IMR-90 (cell line): ENCODE data around the gene ERG. TPM values are rescaled to one million over a fixed set of nuclear protein-coding genes. Genes with fewer than 3 reads are reported as not detected.

ENCODE experiments used
- ATAC-seq: fragments of 200-7000 bp; cut with Tn5 transposase; 2 replicates; pipeline ENCODE4 v1.9.1; 2020; ENCODE audit warnings: low read depth, mild to moderate bottlenecking, moderate library complexity
- BruUV-seq: library from RNA; stranded (reverse); fragments of 400-500 nt; replicated peaks from 2 replicates; lab custom pipeline; 2021; lab: Mats Ljungman, UMichigan
- CTCF ChIA-PET: fragments of 300-600 bp; formaldehyde crosslinking; extraction: SDS; loops from one replicate; lab custom pipeline; 2021; ENCODE audit warnings: antibody characterized with exemption; lab: Yijun Ruan, JAX
- POLR2A ChIA-PET: fragments of 300-600 bp; sonication (Branson Sonifier 250); formaldehyde crosslinking; loops from one replicate; lab custom pipeline; 2022; ENCODE audit warnings: antibody characterized with exemption; ENCODE audit not compliant: unreplicated experiment; lab: Charles Lee
- DNase-seq: peaks from one replicate; pipeline ENCODE4 v3.0.0; 2013
- H2AFZ ChIP-seq: replicated peaks from 2 replicates; pipeline ENCODE3; 2013; ENCODE audit warnings: low read length, mild to moderate bottlenecking; ENCODE audit not compliant: poor library complexity
- H2AK5ac ChIP-seq: 2 replicates; pipeline ENCODE4 v1.6.1; 2013; ENCODE audit warnings: low read depth, low read length, inconsistent platforms
- H2AK9ac ChIP-seq: replicated peaks from 2 replicates; pipeline ENCODE3; 2013; ENCODE audit warnings: mild to moderate bottlenecking, low read depth, low read length, moderate library complexity; ENCODE audit not compliant: poor library complexity
- H2BK120ac ChIP-seq: 2 replicates; pipeline ENCODE4 v1.6.1; 2013; ENCODE audit warnings: low read depth, low read length, inconsistent platforms
- H2BK15ac ChIP-seq: 3 replicates; pipeline ENCODE4 v1.6.1; 2013; ENCODE audit warnings: low read depth, low read length, inconsistent platforms
- H2BK20ac ChIP-seq: 2 replicates; pipeline ENCODE4 v1.6.1; 2013; ENCODE audit warnings: low read depth, mild to moderate bottlenecking, inconsistent platforms, low read length, moderate library complexity
- H2BK5ac ChIP-seq: 2 replicates; pipeline ENCODE4 v1.6.1; 2013; ENCODE audit warnings: mild to moderate bottlenecking, low read depth, low read length, inconsistent platforms; ENCODE audit not compliant: poor library complexity, severe bottlenecking
- H3K14ac ChIP-seq: replicated peaks from 2 replicates; pipeline ENCODE4 v1.6.1; 2013; ENCODE audit warnings: low read depth, low read length, inconsistent platforms
- H3K18ac ChIP-seq: 2 replicates; pipeline ENCODE4 v1.6.1; 2013; ENCODE audit warnings: low read depth, low read length, control low read depth
- H3K23ac ChIP-seq: 2 replicates; pipeline ENCODE4 v1.6.1; 2013; ENCODE audit warnings: low read depth, low read length, inconsistent platforms
- H3K27ac ChIP-seq: 2 replicates; pipeline ENCODE4 v1.5.1; 2013; ENCODE audit warnings: mild to moderate bottlenecking, control low read depth, low read length; ENCODE audit not compliant: insufficient read depth
- H3K27me3 ChIP-seq: 2 replicates; pipeline ENCODE4 v1.6.1; 2013; ENCODE audit warnings: low read length; ENCODE audit not compliant: control insufficient read depth, insufficient read depth
- H3K36me3 ChIP-seq: 2 replicates; pipeline ENCODE4 v1.6.1; 2013; ENCODE audit warnings: low read length, mixed read lengths; ENCODE audit not compliant: control insufficient read depth, insufficient read depth
- H3K4ac ChIP-seq: 2 replicates; pipeline ENCODE4 v1.6.1; 2013; ENCODE audit warnings: low read depth, low read length, inconsistent platforms
- H3K4me1 ChIP-seq: 2 replicates; pipeline ENCODE4 v1.6.1; 2013; ENCODE audit warnings: low read length, mixed read lengths; ENCODE audit not compliant: control insufficient read depth, insufficient read depth
- H3K4me2 ChIP-seq: 2 replicates; pipeline ENCODE4 v1.6.1; 2013; ENCODE audit warnings: low read depth, mild to moderate bottlenecking, control low read depth, low read length, moderate library complexity
- H3K4me3 ChIP-seq: 2 replicates; pipeline ENCODE4 v1.5.1; 2013; ENCODE audit warnings: low read depth, mild to moderate bottlenecking, control low read depth, low read length, moderate library complexity; ENCODE audit not compliant: insufficient read depth
- H3K56ac ChIP-seq: 2 replicates; pipeline ENCODE4 v1.6.1; 2013; ENCODE audit warnings: low read length, inconsistent platforms; ENCODE audit not compliant: insufficient read depth; ENCODE audit errors: extremely low read depth
- H3K79me1 ChIP-seq, 2 experiments: 2 replicates each; pipeline ENCODE4 v1.6.1; 2013; ENCODE audit warnings: low read length in 2 of 2, inconsistent platforms in 1 of 2, low read depth in 1 of 2
- H3K9ac ChIP-seq: 2 replicates; pipeline ENCODE4 v1.6.1; 2013; ENCODE audit warnings: low read depth, low read length, control low read depth
- H3K9me1 ChIP-seq: 2 replicates; pipeline ENCODE4 v1.6.1; 2013; ENCODE audit warnings: low read length, inconsistent platforms; ENCODE audit not compliant: insufficient read depth
- H3K9me3 ChIP-seq: 2 replicates; pipeline ENCODE4 v1.6.1; 2013; ENCODE audit warnings: low read length; ENCODE audit not compliant: control insufficient read depth, insufficient read depth
- H4K20me1 ChIP-seq: 2 replicates; pipeline ENCODE4 v1.6.1; 2013; ENCODE audit warnings: low read length, inconsistent platforms; ENCODE audit not compliant: insufficient read depth
- H4K5ac ChIP-seq: 2 replicates; pipeline ENCODE4 v1.6.1; 2013; ENCODE audit warnings: mild to moderate bottlenecking, low read depth, low read length, control low read depth
- H4K8ac ChIP-seq, 2 experiments: 2 replicates each; pipeline ENCODE4 v1.6.1; 2013; ENCODE audit warnings: low read depth in 2 of 2, low read length in 2 of 2, control low read depth in 1 of 2, inconsistent platforms in 1 of 2
- H4K91ac ChIP-seq: 2 replicates; pipeline ENCODE4 v1.6.1; 2013; ENCODE audit warnings: low read depth, low read length, inconsistent platforms; ENCODE audit not compliant: insufficient read depth
- BHLHE40 ChIP-seq: fragments of 150-350 bp; IDR thresholded peaks from 2 replicates; pipeline ENCODE4 v1.6.1; 2016; ENCODE audit warnings: mild to moderate bottlenecking, low read depth, low read length
- CEBPB ChIP-seq: IDR thresholded peaks from 2 replicates; pipeline ENCODE4 v1.6.1; 2012; ENCODE audit warnings: low read depth, low read length, improper control_type of control experiment
- CHD1 ChIP-seq: IDR thresholded peaks from 2 replicates; pipeline ENCODE4 v1.6.1; 2012; ENCODE audit warnings: low read depth, low read length, improper control_type of control experiment
- FOS ChIP-seq: fragments of 150-350 bp; IDR thresholded peaks from 2 replicates; pipeline ENCODE4 v1.6.1; 2016; ENCODE audit warnings: low read depth, low read length
- MAFK ChIP-seq: IDR thresholded peaks from 2 replicates; pipeline ENCODE4 v1.6.1; 2012; ENCODE audit warnings: low read depth, low read length, improper control_type of control experiment
- MAZ ChIP-seq: IDR thresholded peaks from 2 replicates; pipeline ENCODE4 v1.6.1; 2012; ENCODE audit warnings: low read depth, mild to moderate bottlenecking, low read length, improper control_type of control experiment, moderate library complexity, borderline replicate concordance
- MXI1 ChIP-seq: IDR thresholded peaks from 2 replicates; pipeline ENCODE4 v1.6.1; 2012; ENCODE audit warnings: low read depth, mild to moderate bottlenecking, low read length, moderate library complexity, borderline replicate concordance
- NFE2L2 ChIP-seq: fragments of 150-350 bp; IDR thresholded peaks from 2 replicates; pipeline ENCODE4 v1.6.1; 2016; ENCODE audit warnings: low read depth, mild to moderate bottlenecking, low read length
- POLR2A ChIP-seq: IDR thresholded peaks from 2 replicates; pipeline ENCODE4 v1.6.1; 2012; ENCODE audit warnings: mild to moderate bottlenecking, low read depth, low read length
- RAD21 ChIP-seq: IDR thresholded peaks from 2 replicates; pipeline ENCODE4 v1.6.1; 2012; ENCODE audit warnings: low read length, improper control_type of control experiment
- RCOR1 ChIP-seq: IDR thresholded peaks from 2 replicates; pipeline ENCODE4 v1.6.1; 2012; ENCODE audit warnings: mild to moderate bottlenecking, low read length, improper control_type of control experiment; ENCODE audit not compliant: insufficient replicate concordance
- RFX5 ChIP-seq: IDR thresholded peaks from 2 replicates; pipeline ENCODE4 v1.8.0; 2012; ENCODE audit warnings: low read depth, mild to moderate bottlenecking, low read length, moderate library complexity
- SMC3 ChIP-seq: fragments of 150-350 bp; IDR thresholded peaks from 2 replicates; pipeline ENCODE4 v1.6.1; 2016; ENCODE audit warnings: low read depth, mild to moderate bottlenecking, antibody characterized with exemption, low read length, moderate library complexity
- WGBS, 2 experiments: methylation state at CpG; one replicate each; pipeline versions ENCODE4 v1.1.5 to v1.1.7; 2013; ENCODE audit warnings: missing lambda C conversion rate in 2 of 2; ENCODE audit not compliant: insufficient read length in 1 of 2; ENCODE audit errors: extremely low coverage in 2 of 2; 5-methylcytosine and 5-hydroxymethylcytosine counted together
- dilution Hi-C: fragments of 300-500 bp; cut with HindIII; formaldehyde crosslinking; loops from one replicate; pipeline ENCODE4 v1.14.3; 2018; ENCODE audit warnings: low sequenced_read_pairs; ENCODE audit not compliant: unreplicated experiment
- in situ Hi-C: fragments of 300-500 bp; cut with MboI; formaldehyde crosslinking; loops from 3 replicates; pipeline ENCODE4 v1.14.3; 2019; ENCODE audit warnings: low sequenced_read_pairs, inconsistent platforms, mixed read lengths
- intact Hi-C: fragments of 100-400 bp; cut with micrococcal nuclease; formaldehyde crosslinking; loops from 2 replicates; pipeline ENCODE4 v1.10.0; 2022
- polyA plus RNA-seq, 3 experiments: library from polyadenylated mRNA; depleted of rRNA; stranded (reverse); fragments of >200 nt; gene quantifications; 2 replicates each; pipeline ENCODE4 v1.2.3, GENCODE V29; 2012; ENCODE audit warnings: low replicate concordance in 1 of 3
- total RNA-seq: library from RNA; depleted of rRNA; stranded (reverse); fragments of >200 nt; gene quantifications from 2 replicates; pipeline ENCODE4 v1.2.3, GENCODE V29; 2012
- TF ChIP-seq, protein P1 (sequence below): fragments of 150-350 bp; IDR thresholded peaks from 2 replicates; pipeline ENCODE4 v1.6.1; 2016; ENCODE audit warnings: low read depth, mild to moderate bottlenecking, low read length, moderate library complexity, borderline replicate concordance
- TF ChIP-seq, protein P2 (sequence below): fragments of 150-350 bp; IDR thresholded peaks from 2 replicates; pipeline ENCODE4 v1.6.1; 2017; ENCODE audit warnings: mild to moderate bottlenecking, antibody characterized with exemption, low read length, low read depth
- TF ChIP-seq, protein P3 (sequence below): conservative IDR thresholded peaks from 2 replicates; pipeline ENCODE4 v1.5.1; 2012; ENCODE audit warnings: mild to moderate bottlenecking, low read depth, low read length, improper control_type of control experiment

Gene ERG
- total and polyA plus RNA-seq, 2 of the 4 experiments (the other 2 are of a cell fraction): not detected

DNA sequence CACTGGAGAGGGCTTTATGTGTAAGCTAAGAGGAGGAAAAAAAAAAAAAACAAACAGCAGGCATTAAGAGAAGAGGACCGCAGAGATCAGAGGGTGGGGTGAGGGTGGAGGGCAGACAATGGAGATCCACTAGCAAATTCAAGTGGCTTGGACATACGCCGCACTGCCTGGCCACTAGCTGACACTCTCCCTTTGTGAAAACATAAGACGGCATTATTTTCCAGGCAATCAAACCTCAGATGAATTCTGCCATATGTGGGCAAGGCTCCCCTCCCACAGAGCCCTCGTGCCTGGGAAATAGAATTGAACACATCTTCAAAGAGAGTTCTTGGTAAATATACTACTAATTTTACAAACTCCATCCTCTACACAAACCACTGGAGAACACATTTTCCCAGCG lies 53.6 kb downstream of the ERG start:
- Histone ChIP-seq H3K79me1 (no peaks in the 10 kb centered on the region), H3K4me1 (peaks cover 7% of the 10 kb centered on the region), H3K4me3 (no peak overlapping the region), H4K91ac (no peak overlapping the region), H2BK20ac (no peak overlapping the region), H3K14ac (no peak overlapping the region), H3K4ac (no peak overlapping the region), H3K9me3 (no peaks in the 10 kb centered on the region), H2BK5ac (no peak overlapping the region), H2BK15ac (no peak overlapping the region), H2AK5ac (no peak overlapping the region), H3K27me3 (peaks cover 13% of the 10 kb centered on the region), H4K8ac (no peak overlapping the region), H3K4me2 (no peak overlapping the region), H3K18ac (no peak overlapping the region), H4K20me1 (no peaks in the 10 kb centered on the region), H3K36me3 (no peaks in the 10 kb centered on the region), H3K9ac (no peak overlapping the region), H2AFZ (no peak overlapping the region), H3K27ac (no peak overlapping the region), H2AK9ac (no peak overlapping the region), H3K9me1 (peaks cover 7% of the 10 kb centered on the region; the same call in 1 of the 2 replicates), H2BK120ac (no peak overlapping the region), H3K23ac (no peak overlapping the region), H4K5ac (no peak overlapping the region), H3K56ac (no peak overlapping the region)
- dilution Hi-C loops (no loop called here), intact Hi-C loops (no loop called here), in situ Hi-C loops (no loop called here)
- CTCF ChIA-PET: no interaction called here
- TF ChIP-seq MXI1: no peak
- TF ChIP-seq RCOR1: no peak
- no peak for TF ChIP-seq MAFK
- no peak for TF ChIP-seq MAZ
- TF ChIP-seq, protein P1, sequence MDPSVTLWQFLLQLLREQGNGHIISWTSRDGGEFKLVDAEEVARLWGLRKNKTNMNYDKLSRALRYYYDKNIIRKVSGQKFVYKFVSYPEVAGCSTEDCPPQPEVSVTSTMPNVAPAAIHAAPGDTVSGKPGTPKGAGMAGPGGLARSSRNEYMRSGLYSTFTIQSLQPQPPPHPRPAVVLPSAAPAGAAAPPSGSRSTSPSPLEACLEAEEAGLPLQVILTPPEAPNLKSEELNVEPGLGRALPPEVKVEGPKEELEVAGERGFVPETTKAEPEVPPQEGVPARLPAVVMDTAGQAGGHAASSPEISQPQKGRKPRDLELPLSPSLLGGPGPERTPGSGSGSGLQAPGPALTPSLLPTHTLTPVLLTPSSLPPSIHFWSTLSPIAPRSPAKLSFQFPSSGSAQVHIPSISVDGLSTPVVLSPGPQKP: no peak
- TF ChIP-seq, protein P2, sequence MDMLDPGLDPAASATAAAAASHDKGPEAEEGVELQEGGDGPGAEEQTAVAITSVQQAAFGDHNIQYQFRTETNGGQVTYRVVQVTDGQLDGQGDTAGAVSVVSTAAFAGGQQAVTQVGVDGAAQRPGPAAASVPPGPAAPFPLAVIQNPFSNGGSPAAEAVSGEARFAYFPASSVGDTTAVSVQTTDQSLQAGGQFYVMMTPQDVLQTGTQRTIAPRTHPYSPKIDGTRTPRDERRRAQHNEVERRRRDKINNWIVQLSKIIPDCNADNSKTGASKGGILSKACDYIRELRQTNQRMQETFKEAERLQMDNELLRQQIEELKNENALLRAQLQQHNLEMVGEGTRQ: no peak
- no peak for TF ChIP-seq SMC3
- no peak for TF ChIP-seq CHD1
- no peak for TF ChIP-seq RFX5
- no peak for TF ChIP-seq NFE2L2
- no peak for TF ChIP-seq BHLHE40
- TF ChIP-seq, protein P3, sequence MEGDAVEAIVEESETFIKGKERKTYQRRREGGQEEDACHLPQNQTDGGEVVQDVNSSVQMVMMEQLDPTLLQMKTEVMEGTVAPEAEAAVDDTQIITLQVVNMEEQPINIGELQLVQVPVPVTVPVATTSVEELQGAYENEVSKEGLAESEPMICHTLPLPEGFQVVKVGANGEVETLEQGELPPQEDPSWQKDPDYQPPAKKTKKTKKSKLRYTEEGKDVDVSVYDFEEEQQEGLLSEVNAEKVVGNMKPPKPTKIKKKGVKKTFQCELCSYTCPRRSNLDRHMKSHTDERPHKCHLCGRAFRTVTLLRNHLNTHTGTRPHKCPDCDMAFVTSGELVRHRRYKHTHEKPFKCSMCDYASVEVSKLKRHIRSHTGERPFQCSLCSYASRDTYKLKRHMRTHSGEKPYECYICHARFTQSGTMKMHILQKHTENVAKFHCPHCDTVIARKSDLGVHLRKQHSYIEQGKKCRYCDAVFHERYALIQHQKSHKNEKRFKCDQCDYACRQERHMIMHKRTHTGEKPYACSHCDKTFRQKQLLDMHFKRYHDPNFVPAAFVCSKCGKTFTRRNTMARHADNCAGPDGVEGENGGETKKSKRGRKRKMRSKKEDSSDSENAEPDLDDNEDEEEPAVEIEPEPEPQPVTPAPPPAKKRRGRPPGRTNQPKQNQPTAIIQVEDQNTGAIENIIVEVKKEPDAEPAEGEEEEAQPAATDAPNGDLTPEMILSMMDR: no peak
- TF ChIP-seq POLR2A: no peak
- TF ChIP-seq FOS: no peak
- no peak for TF ChIP-seq RAD21
- no peak for TF ChIP-seq CEBPB
- no TSS peak for BruUV-seq
- POLR2A ChIA-PET: no interaction called here
- WGBS, 2 experiments: 65% methylated on average over 3 of the region's 6 CpGs; no CpG with 5 or more reads in 1 of the 2 experiments
- ATAC-seq (no peak), DNase-seq (no peak)
